GM19238 (cell line): Measurements from ENCODE around the gene CCDC77.
A peak's percentile ranks its signal among the peaks of the same experiment; 100 is the strongest.
"Not testable (repeated sequence)": the region's sequence is repeated elsewhere in the genome, so short reads cannot be mapped to it uniquely, and the experiment has no call there.

Experiments used
- DNase-seq: peaks from one replicate; pipeline ENCODE4 v3.0.0; 2011; ENCODE audit warnings: low spot score; ENCODE audit not compliant: insufficient read length

Gene CCDC77

GRCh38 chr12:401235-402028, at the start of gene CCDC77:
Gene CCDC77, plus strand, starts transcription at chr12:401644. Its CDS starts 7,740 bp downstream, at chr12:409384.
- peak; percentile 80 for DNase-seq

DNA sequence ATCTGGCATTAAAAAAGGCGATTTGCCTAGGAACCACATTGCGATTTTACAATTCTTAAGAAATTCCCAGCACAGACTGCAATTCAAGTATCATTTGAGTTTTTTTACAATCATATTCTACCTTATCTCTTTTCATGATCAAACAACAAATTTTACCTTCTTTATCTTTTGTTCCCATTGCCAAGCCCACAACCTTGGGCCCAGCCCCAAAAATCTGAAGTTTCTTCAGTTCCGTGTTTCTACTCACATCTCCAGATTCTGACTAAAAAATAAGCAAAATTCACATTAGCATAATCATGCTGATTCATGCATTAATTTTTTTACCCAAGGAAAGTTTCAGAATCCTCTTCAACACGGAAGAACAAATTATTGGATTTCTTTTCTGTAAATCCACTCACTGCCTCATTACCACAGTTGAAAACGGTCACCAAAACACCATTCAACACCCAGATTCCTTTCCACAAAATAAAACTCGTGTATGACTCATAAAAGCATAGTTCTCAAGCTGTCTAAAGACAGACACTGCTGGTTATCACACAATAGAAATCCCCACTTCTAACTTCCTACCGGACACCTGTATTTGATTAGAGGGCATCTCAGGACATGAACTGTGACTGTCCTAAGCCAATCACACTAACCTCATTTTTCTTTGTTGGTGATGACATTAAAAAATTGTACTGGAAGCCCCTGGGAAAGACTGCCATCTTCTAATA, 45.0 kb upstream of the CCDC77 start:
- DNase-seq = no peak

DNA sequence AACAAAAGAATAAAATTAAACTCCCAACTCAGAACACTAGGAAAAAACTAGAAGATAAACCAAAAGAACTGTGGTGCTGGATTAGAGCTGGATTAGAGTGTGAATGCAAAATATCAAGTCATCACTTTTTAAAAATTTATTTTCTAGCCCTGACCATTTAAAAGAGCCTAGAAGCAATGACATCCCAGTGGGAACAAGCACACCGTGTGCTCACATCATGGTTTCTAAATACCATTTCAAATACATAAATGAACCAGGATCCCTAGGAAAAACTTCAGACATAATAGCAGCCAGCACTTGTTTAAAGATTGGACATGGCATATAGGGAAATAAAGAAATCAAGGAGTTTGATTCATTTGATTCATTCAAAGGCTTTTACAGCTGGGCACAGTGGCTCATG, 42.4 kb upstream of the CCDC77 start:
- no peak for DNase-seq

- DNase-seq = no peak
Observed at GRCh38 chr12:366820-367219, 34.6 kb upstream of the CCDC77 start.

DNA sequence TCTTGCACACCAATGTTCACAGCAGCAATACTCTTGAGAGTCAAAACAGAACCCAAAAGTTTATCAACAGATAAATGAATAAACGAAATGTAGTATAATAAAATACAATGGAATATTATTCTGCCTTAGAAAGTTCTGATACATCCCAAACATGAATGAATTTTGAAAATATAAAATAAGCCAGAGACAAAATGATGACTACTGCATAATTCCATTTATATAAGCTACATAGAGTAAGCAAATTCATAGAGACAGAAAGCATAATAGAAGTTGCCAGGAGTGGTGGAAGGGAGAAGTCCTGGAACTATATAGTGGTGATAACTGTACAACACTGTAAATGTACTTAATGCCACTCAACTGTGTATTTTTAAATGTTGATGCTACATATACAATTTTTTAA, 33.5 kb upstream of the CCDC77 start:
- no peak for DNase-seq

DNA sequence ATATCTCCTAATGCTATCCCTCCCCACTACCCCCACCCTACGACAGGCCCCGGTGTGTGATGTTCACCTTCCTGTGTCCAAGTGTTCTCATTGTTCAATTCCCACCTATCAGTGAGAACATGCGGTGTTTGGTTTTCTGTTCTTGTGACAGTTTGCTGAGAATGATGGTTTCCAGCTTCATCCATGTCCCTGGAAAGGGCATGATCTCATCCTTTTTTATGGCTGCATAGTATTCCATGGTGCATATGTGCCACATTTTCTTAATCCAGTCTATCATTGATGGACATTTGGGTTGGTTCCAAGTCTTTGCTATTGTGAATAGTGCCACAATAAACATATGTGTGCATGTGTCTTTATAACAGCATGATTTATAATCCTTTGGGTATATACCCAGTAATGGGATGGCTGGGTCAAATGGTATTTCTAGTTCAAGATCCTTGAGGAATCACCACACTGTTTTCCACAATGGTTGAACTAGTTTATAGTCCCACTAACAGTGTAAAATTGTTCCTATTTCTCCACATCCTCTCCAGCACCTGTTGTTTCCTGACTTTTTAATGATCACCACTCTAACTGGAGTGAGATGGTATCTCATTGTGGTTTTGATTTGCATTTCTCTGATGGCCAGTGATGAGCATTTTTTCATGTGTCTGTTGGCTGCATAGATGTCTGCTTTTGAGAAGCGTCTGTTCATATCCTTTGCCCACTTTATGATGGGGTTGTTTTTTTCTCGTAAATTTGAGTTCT, 30.5 kb upstream of the CCDC77 start:
- not testable (repeated sequence) for DNase-seq

DNA sequence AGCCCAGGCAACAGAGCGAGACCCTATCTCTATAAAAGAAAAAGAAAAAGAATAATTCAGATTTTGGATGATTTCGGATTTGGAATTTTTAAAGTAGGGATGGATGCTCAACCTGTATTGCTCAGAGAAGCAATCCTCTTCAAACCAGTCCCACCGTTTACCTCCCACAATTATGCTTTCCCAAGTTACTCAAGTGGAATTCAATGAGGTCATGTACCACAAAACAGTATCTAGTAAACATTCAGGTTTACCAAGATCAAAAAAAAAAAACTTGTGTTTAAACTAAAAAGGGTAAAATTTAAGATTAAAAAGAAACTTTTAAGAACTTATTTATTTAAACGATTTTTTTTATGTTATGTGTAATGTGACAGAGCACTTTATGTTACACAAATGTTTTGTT, 14.8 kb upstream of the CCDC77 start:
- no peak for DNase-seq

GRCh38 chr12:388012-388411, 13.4 kb upstream of the CCDC77 start:
- DNase-seq = no peak

DNA sequence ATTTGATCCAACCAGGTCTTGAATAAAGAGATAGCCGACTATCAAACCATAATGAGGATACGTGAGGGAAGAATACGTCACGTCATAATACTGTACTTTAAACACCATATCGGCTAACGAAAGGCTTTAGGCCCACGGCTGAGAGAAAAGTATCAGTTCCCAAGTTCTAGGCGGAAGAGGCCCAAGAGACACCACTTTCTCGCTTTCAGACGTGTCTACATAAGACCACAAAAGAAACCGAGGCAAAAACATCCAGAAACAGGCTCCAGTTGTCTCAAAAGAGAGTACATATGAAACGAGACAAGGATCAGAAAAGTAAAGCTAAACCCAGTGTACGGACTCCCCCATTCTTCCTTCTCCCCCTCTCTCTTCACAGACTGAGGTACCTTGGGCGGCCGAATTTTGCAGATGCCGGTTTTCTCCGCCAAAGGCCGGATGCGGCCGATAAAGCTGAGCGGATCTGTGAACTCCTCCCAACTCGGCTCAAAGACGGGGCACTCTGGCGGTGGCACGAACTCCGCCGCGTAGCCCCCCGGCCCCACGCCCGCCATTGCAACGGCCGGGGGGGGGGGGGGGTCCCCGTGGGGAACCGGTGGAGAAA, 12.8 kb upstream of the CCDC77 start:
- DNase-seq = peak; percentile 23

- DNase-seq = peak; percentile 79
Observed at GRCh38 chr12:389142-390096, 12.0 kb upstream of the CCDC77 start, which contains the start of gene KDM5A. Gene KDM5A, minus strand, starts transcription at chr12:389320. Its CDS starts 229 bp downstream, at chr12:389091.

DNA sequence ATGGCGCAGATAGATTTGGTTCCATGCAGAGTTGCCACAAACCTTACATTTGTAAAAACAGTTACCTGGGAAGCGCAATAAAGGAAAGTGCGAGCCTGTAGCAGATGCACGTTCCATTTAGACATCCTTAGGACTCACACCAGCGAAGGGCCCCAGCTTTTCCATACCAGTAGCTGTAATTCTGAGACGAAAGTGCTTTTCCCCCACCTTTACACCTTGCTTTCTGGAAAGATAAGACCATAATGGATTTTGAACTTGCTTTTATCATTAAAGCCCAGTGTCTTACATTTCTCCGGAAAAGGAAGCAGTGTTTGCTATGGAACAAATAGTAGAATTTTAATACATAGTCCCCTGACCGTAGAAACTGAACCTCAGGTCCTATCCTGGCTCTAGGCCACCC, 616 bp upstream of the CCDC77 start:
- DNase-seq = no peak

- no peak for DNase-seq
Observed at GRCh38 chr12:402029-402389, 565 bp downstream of the CCDC77 start.

GRCh38 chr12:414859-415258, 13.4 kb downstream of the CCDC77 start:
- DNase-seq = no peak

DNA sequence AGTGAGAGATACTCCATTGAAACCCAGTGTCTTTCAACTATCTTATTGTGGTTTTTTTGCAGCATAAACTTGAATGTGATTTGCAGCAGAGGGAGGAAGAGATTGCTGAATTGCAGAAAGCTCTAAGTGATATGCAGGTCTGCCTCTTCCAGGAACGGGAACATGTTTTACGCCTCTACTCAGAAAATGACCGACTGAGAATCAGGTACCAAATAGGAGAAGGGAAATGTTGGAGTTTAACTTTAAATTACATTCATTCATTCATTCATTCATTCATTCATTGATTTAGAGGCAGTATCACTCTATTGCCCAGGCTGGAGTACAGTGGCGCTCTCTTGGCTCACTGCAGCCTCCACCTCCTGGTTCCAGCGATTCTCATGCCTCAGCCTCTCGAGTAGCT, 17.0 kb downstream of the CCDC77 start:
- no peak for DNase-seq

DNA sequence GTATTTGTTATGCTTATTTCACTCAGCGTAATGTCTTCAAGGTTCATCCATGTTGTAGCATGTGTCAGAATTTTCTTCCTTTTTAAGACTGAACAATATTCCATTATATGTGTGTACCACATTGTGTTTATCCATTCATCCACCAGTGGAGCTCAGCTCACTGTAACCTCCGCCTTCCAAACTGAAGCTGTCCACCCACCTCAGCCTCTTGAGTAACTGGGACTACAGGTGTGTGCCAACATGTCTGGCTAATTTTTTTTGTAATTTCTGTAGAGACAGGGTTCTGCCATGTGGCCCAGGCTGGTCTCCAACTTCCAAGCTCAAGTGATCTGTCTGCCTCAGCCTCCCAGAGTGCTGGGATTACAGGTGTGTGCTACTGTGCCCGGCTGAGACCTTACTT, 21.1 kb downstream of the CCDC77 start:
- no peak for DNase-seq

GRCh38 chr12:435737-436136, 34.3 kb downstream of the CCDC77 start:
- not testable (repeated sequence) for DNase-seq

GRCh38 chr12:442235-442884, 40.9 kb downstream of the CCDC77 start:
- no peak for DNase-seq

GRCh38 chr12:447141-447540, 45.7 kb downstream of the CCDC77 start:
- DNase-seq = no peak

DNA sequence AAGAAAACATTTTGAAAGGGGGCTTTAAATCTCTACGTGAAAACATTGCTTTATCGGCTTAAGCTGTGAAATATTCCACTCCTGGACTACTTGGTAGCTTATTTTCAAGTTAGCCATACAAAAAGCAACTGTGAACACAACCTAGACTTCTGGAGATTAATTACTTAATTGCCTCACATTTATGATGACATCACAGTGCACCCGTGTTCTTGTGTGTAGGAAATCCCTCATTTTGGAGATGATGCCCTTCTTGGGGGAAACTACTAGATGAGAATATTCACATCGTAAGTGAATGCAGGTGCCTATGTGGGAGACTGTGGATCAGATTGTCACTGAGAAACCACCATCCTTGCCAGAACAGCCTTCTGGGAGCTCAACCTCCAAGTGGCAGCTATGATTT, 47.8 kb downstream of the CCDC77 start:
- no peak for DNase-seq

GRCh38 chr12:450438-450837, 49.0 kb downstream of the CCDC77 start:
- DNase-seq = no peak
